Mesenchymal stem cell (in vitro differentiated cells and primary cell): Measurements from ENCODE around the gene PALM3.
A peak's percentile ranks its signal among the peaks of the same experiment; 100 is the strongest.

Source experiments
- DNase-seq: peaks from one replicate; pipeline ENCODE4 v3.0.0-alpha.2; 2013
- H2AFZ ChIP-seq: one replicate; pipeline ENCODE4 v1.6.1; 2013; ENCODE audit warnings: low read depth, mild to moderate bottlenecking, control low read depth, inconsistent platforms, low read length, moderate library complexity
- H2AK5ac ChIP-seq: 2 replicates; pipeline ENCODE4 v1.6.1; 2013; ENCODE audit warnings: low read length, moderate library complexity, mild to moderate bottlenecking, inconsistent platforms; ENCODE audit not compliant: severe bottlenecking
- H2BK120ac ChIP-seq: one replicate; pipeline ENCODE4 v1.6.1; 2013; ENCODE audit warnings: low read depth, mild to moderate bottlenecking, inconsistent platforms, low read length, moderate library complexity
- H2BK12ac ChIP-seq, 2 experiments: one replicate each; pipeline ENCODE4 v1.6.1; 2013; ENCODE audit warnings: inconsistent platforms in 2 of 2, low read length in 2 of 2, mild to moderate bottlenecking in 2 of 2, moderate library complexity in 2 of 2, control low read depth in 1 of 2
- H2BK15ac ChIP-seq: one replicate; pipeline ENCODE4 v1.6.1; 2013; ENCODE audit warnings: mild to moderate bottlenecking, low read depth, inconsistent platforms; ENCODE audit not compliant: poor library complexity, severe bottlenecking
- H2BK5ac ChIP-seq: 2 replicates; pipeline ENCODE4 v1.6.1; 2013; ENCODE audit warnings: low read depth, mild to moderate bottlenecking, low read length, control low read depth, inconsistent platforms; ENCODE audit not compliant: poor library complexity, severe bottlenecking
- H3K14ac ChIP-seq, 2 experiments: one replicate each; pipeline ENCODE4 v1.6.1; 2013; ENCODE audit warnings: inconsistent platforms in 2 of 2, low read length in 2 of 2, control low read depth in 1 of 2, mild to moderate bottlenecking in 1 of 2, moderate library complexity in 1 of 2
- H3K18ac ChIP-seq, 2 experiments: one replicate each; pipeline ENCODE4 v1.6.1; 2013; ENCODE audit warnings: inconsistent platforms in 2 of 2, low read length in 2 of 2, control low read depth in 1 of 2, low read depth in 1 of 2, mild to moderate bottlenecking in 1 of 2
- H3K23ac ChIP-seq, 2 experiments: one replicate each; pipeline ENCODE4 v1.6.1; 2013; ENCODE audit warnings: inconsistent platforms in 2 of 2, low read length in 2 of 2, mild to moderate bottlenecking in 2 of 2, moderate library complexity in 2 of 2, control low read depth in 1 of 2
- H3K27ac ChIP-seq: 2 replicates; pipeline ENCODE4 v1.5.1; 2013; ENCODE audit warnings: mild to moderate bottlenecking, moderate library complexity, low read length, control low read depth, inconsistent platforms; ENCODE audit not compliant: poor library complexity, severe bottlenecking
- H3K27me3 ChIP-seq, 2 experiments: 2 replicates each; pipeline versions ENCODE4 v1.6.1 to v1.7.0; 2013; ENCODE audit warnings: low read length in 2 of 2, mild to moderate bottlenecking in 2 of 2, moderate library complexity in 2 of 2, control low read depth in 1 of 2, inconsistent platforms in 1 of 2; ENCODE audit not compliant: control insufficient read depth in 1 of 2, insufficient read depth in 1 of 2
- H3K36me3 ChIP-seq, 2 experiments: 2 replicates each; pipeline versions ENCODE4 v1.6.1 to v1.7.0; 2013; ENCODE audit warnings: low read length in 2 of 2, control low read depth in 1 of 2, inconsistent platforms in 1 of 2, low read depth in 1 of 2, mild to moderate bottlenecking in 1 of 2; ENCODE audit not compliant: insufficient read depth in 2 of 2, control insufficient read depth in 1 of 2
- H3K4ac ChIP-seq, 2 experiments: one replicate each; pipeline ENCODE4 v1.6.1; 2013; ENCODE audit warnings: inconsistent platforms in 2 of 2, low read length in 2 of 2, mild to moderate bottlenecking in 2 of 2, moderate library complexity in 2 of 2, control low read depth in 1 of 2, low read depth in 1 of 2
- H3K4me1 ChIP-seq: 2 replicates; pipeline ENCODE4 v1.6.1; 2013; ENCODE audit warnings: low read depth, low read length, control low read depth; ENCODE audit not compliant: control insufficient read depth, insufficient read depth
- H3K4me2 ChIP-seq: 2 replicates; pipeline ENCODE4 v1.6.1; 2013; ENCODE audit warnings: low read length, mild to moderate bottlenecking, inconsistent platforms; ENCODE audit not compliant: poor library complexity, severe bottlenecking
- H3K4me3 ChIP-seq, 2 experiments: 2 replicates each; pipeline versions ENCODE4 v1.5.1 to v1.7.0; 2013; ENCODE audit warnings: low read length in 2 of 2, mild to moderate bottlenecking in 2 of 2, control low read depth in 1 of 2, low read depth in 1 of 2; ENCODE audit not compliant: insufficient read depth in 1 of 2
- H3K79me1 ChIP-seq: replicated peaks from 2 replicates; pipeline ENCODE4 v1.6.1; 2013; ENCODE audit warnings: mild to moderate bottlenecking, control low read depth, low read length, inconsistent platforms; ENCODE audit not compliant: poor library complexity, severe bottlenecking
- H3K9ac ChIP-seq: 2 replicates; pipeline ENCODE4 v1.7.0; 2013; ENCODE audit warnings: mild to moderate bottlenecking, low read length, moderate library complexity
- H3K9me3 ChIP-seq: 2 replicates; pipeline ENCODE4 v1.7.0; 2013; ENCODE audit warnings: mild to moderate bottlenecking, low read length; ENCODE audit not compliant: control insufficient read depth
- H4K8ac ChIP-seq: one replicate; pipeline ENCODE4 v1.6.1; 2013; ENCODE audit warnings: inconsistent platforms, mild to moderate bottlenecking, low read length, moderate library complexity
- H4K91ac ChIP-seq: one replicate; pipeline ENCODE4 v1.6.1; 2013; ENCODE audit warnings: mild to moderate bottlenecking, low read length, inconsistent platforms
- WGBS: methylation state at CpG from one replicate; pipeline ENCODE4 v1.1.7; 2013; ENCODE audit warnings: mixed read lengths; 5-methylcytosine and 5-hydroxymethylcytosine counted together

PALM3 gene

GRCh38 chr19:14107581-14108461 lies 45.9 kb upstream of the PALM3 start:
- H3K9ac ChIP-seq = peak overlapping the region; percentile 30
- H3K23ac ChIP-seq = no peak overlapping the region
- no peak overlapping the region for H4K91ac ChIP-seq
- peak overlapping the region in 1 of 2 experiments; percentile 1 for H3K4me3 ChIP-seq
- H3K18ac ChIP-seq = no peak overlapping the region
- H3K14ac ChIP-seq = no peak overlapping the region
- H3K9me3 ChIP-seq = no peaks in the 10 kb centered on the region
- peaks cover 21% of the 10 kb centered on the region for H3K4me1 ChIP-seq
- H3K27ac ChIP-seq = no peak overlapping the region
- no peak overlapping the region for H2AFZ ChIP-seq
- no peak overlapping the region for H2BK12ac ChIP-seq
- peak overlapping the region; percentile 16 for H4K8ac ChIP-seq
- H2BK5ac ChIP-seq = no peak overlapping the region
- H3K27me3 ChIP-seq = no peaks in the 10 kb centered on the region
- 91% methylated on average over 22 of the region's 23 CpGs for WGBS
- H3K79me1 ChIP-seq = peaks cover 28% of the 10 kb centered on the region
- H2AK5ac ChIP-seq = no peak overlapping the region
- peak overlapping the region; percentile 12 for H2BK15ac ChIP-seq
- no peak overlapping the region for H3K4ac ChIP-seq
- peaks cover 30 to 40% of the 10 kb centered on the region in 2 experiments for H3K36me3 ChIP-seq
- no peak overlapping the region for H3K4me2 ChIP-seq
- no peak overlapping the region for H2BK120ac ChIP-seq
- DNase-seq = no peak

GRCh38 chr19:14106840-14107239 lies 45.0 kb upstream of the PALM3 start:
- no peak overlapping the region for H2BK120ac ChIP-seq
- no peak for DNase-seq
- H3K14ac ChIP-seq = no peak overlapping the region
- no peak overlapping the region for H3K9ac ChIP-seq
- H3K23ac ChIP-seq = no peak overlapping the region
- no peak overlapping the region for H4K8ac ChIP-seq
- H2BK15ac ChIP-seq = no peak overlapping the region
- no peak overlapping the region for H3K4ac ChIP-seq
- no peak overlapping the region for H3K4me2 ChIP-seq
- peaks cover 26% of the 10 kb centered on the region for H3K79me1 ChIP-seq
- H3K27ac ChIP-seq = no peak overlapping the region
- H2BK5ac ChIP-seq = no peak overlapping the region
- 89% methylated on average over 16 of the region's 16 CpGs for WGBS
- no peak overlapping the region for H2AFZ ChIP-seq
- H3K9me3 ChIP-seq = no peaks in the 10 kb centered on the region
- peaks cover 11% of the 10 kb centered on the region for H3K4me1 ChIP-seq
- H2AK5ac ChIP-seq = no peak overlapping the region
- H3K4me3 ChIP-seq = no peak overlapping the region
- no peaks in the 10 kb centered on the region for H3K27me3 ChIP-seq
- H2BK12ac ChIP-seq = no peak overlapping the region
- H4K91ac ChIP-seq = no peak overlapping the region
- peaks cover 38 to 49% of the 10 kb centered on the region in 2 experiments for H3K36me3 ChIP-seq
- H3K18ac ChIP-seq = no peak overlapping the region

GRCh38 chr19:14105680-14106079 lies 43.8 kb upstream of the PALM3 start:
- Histone ChIP-seq H3K4me2 (no peak overlapping the region), H3K4me3 (no peak overlapping the region), H3K27me3 (no peaks in the 10 kb centered on the region), H2BK15ac (no peak overlapping the region), H3K14ac (no peak overlapping the region), H2BK120ac (no peak overlapping the region), H3K9me3 (no peaks in the 10 kb centered on the region), H2BK12ac (no peak overlapping the region), H3K27ac (no peak overlapping the region), H4K8ac (no peak overlapping the region), H3K79me1 (peaks cover 17% of the 10 kb centered on the region), H2AFZ (no peak overlapping the region), H2BK5ac (no peak overlapping the region), H4K91ac (no peak overlapping the region), H2AK5ac (no peak overlapping the region), H3K36me3 (peaks cover 46 to 60% of the 10 kb centered on the region in 2 experiments), H3K4ac (no peak overlapping the region), H3K4me1 (peaks cover 5% of the 10 kb centered on the region), H3K23ac (no peak overlapping the region), H3K18ac (no peak overlapping the region), H3K9ac (no peak overlapping the region)
- DNase-seq = no peak
- 97% methylated on average over 8 of the region's 8 CpGs for WGBS

- Histone ChIP-seq H2AK5ac (no peak overlapping the region), H3K4me3 (no peak overlapping the region), H2AFZ (no peak overlapping the region), H2BK12ac (no peak overlapping the region), H2BK15ac (no peak overlapping the region), H3K14ac (no peak overlapping the region), H3K27me3 (no peaks in the 10 kb centered on the region), H3K9me3 (no peaks in the 10 kb centered on the region), H4K91ac (peak overlapping the region; percentile 8), H3K23ac (no peak overlapping the region), H3K4me2 (no peak overlapping the region), H3K9ac (no peak overlapping the region), H3K79me1 (peaks cover 13% of the 10 kb centered on the region), H3K27ac (no peak overlapping the region), H2BK5ac (no peak overlapping the region), H3K4ac (no peak overlapping the region), H4K8ac (no peak overlapping the region), H3K36me3 (peaks cover 53 to 69% of the 10 kb centered on the region in 2 experiments), H3K4me1 (peaks cover 3% of the 10 kb centered on the region), H2BK120ac (no peak overlapping the region), H3K18ac (no peak overlapping the region)
- WGBS = 100% methylated on average over 1 of the region's 1 CpG
- no peak for DNase-seq
These were observed 41.4 kb upstream of the PALM3 start for GRCh38 chr19:14103310-14103709.
